CD4-positive, alpha-beta T cell (primary cell): Measurements from ENCODE around the gene PCDH9. TPM values are rescaled to one million over a fixed set of nuclear protein-coding genes. Genes with fewer than 3 reads are reported as not detected.

Source experiments
- ATAC-seq: fragments of 200-7000 bp; cut with Tn5 transposase; one replicate; pipeline ENCODE4 v1.10.0; 2022; ENCODE audit warnings: mild to moderate bottlenecking; ENCODE audit not compliant: poor library complexity
- CTCF ChIA-PET: fragments of 350-600 bp; sonication (Branson Sonifier 250); formaldehyde crosslinking; loops from one replicate; lab custom pipeline; 2021; ENCODE audit warnings: antibody characterized with exemption, inconsistent platforms; lab: Charles Lee
- POLR2A ChIA-PET: fragments of 350-600 bp; sonication (Branson Sonifier 250); formaldehyde crosslinking; loops from one replicate; lab custom pipeline; 2021; ENCODE audit warnings: antibody characterized with exemption, inconsistent platforms; lab: Charles Lee
- DNase-seq, 14 experiments: peaks; one replicate each; pipeline ENCODE4 v3.0.0-alpha.2; 2013 to 2020; ENCODE audit warnings: mixed read lengths in 2 of 14
- H3K27ac ChIP-seq, 2 donors: one replicate each; pipeline versions ENCODE4 v1.5.1 to v1.7.0; 2013; ENCODE audit warnings: low read length in 2 of 2, low read depth in 1 of 2, mild to moderate bottlenecking in 1 of 2
- H3K27me3 ChIP-seq, 2 experiments: 1 replicate in 1 of 2; 2 replicates in 1 of 2; pipeline versions ENCODE4 v1.6.1 to v1.7.0; 2013; ENCODE audit warnings: low read length in 2 of 2, control low read depth in 1 of 2, mild to moderate bottlenecking in 1 of 2, moderate library complexity in 1 of 2; ENCODE audit not compliant: insufficient read depth in 2 of 2, control insufficient read depth in 1 of 2
- H3K36me3 ChIP-seq: one replicate; pipeline ENCODE4 v1.6.1; 2013; ENCODE audit warnings: low read length, control low read depth; ENCODE audit not compliant: insufficient read depth
- H3K4me1 ChIP-seq: one replicate; pipeline ENCODE4 v1.6.1; 2013; ENCODE audit warnings: low read length, control low read depth; ENCODE audit not compliant: insufficient read depth
- H3K4me3 ChIP-seq: one replicate; pipeline ENCODE4 v1.5.1; 2013; ENCODE audit warnings: mild to moderate bottlenecking, low read length, moderate library complexity
- H3K9me3 ChIP-seq, 2 experiments: 1 replicate in 1 of 2; 2 replicates in 1 of 2; pipeline versions ENCODE4 v1.6.1 to v1.7.0; 2013; ENCODE audit warnings: low read length in 2 of 2, mild to moderate bottlenecking in 2 of 2, control low read depth in 1 of 2, moderate library complexity in 1 of 2; ENCODE audit not compliant: control insufficient read depth in 1 of 2, insufficient read depth in 1 of 2
- H3K27ac Mint-ChIP-seq: one replicate; pipeline ENCODE4 v1.8.0; 2020; ENCODE audit warnings: mixed read lengths
- H3K27me3 Mint-ChIP-seq: one replicate; pipeline ENCODE4 v1.8.0; 2021; ENCODE audit warnings: mixed read lengths
- H3K36me3 Mint-ChIP-seq: one replicate; pipeline ENCODE4 v1.8.0; 2021; ENCODE audit warnings: low read depth, mixed read lengths
- H3K4me1 Mint-ChIP-seq: one replicate; pipeline ENCODE4 v1.8.0; 2021; ENCODE audit warnings: low read depth, mixed read lengths
- H3K4me3 Mint-ChIP-seq: one replicate; pipeline ENCODE4 v1.8.0; 2020; ENCODE audit warnings: mild to moderate bottlenecking, mixed read lengths
- H3K9me3 Mint-ChIP-seq: one replicate; pipeline ENCODE4 v1.8.0; 2020; ENCODE audit warnings: mixed read lengths
- intact Hi-C, 2 experiments: fragments of 100-400 bp; cut with DNase I in 1 of 2; cut with micrococcal nuclease in 1 of 2; formaldehyde crosslinking; loops; one replicate each; pipeline versions ENCODE4 v1.15.1 to v1.9.0; 2023 to 2025; cut with DNase I, micrococcal nuclease
- total RNA-seq, 174 experiments: library from RNA in 2 of 174; stranded (reverse) in 2 of 174; gene quantifications; one replicate each; pipeline ENCODE4 v1.2.3 and lab custom pipeline; 2021 to 2026
- TF ChIP-seq, protein P1 (sequence below): fragments of 200-600 bp; IDR thresholded peaks from one replicate; pipeline ENCODE4 v1.8.0; 2022; ENCODE audit warnings: antibody characterized with exemption, mild to moderate bottlenecking

The PCDH9 gene
- total RNA-seq, 2 experiments from 2014 or later: 0.08 to 0.19 TPM

DNA sequence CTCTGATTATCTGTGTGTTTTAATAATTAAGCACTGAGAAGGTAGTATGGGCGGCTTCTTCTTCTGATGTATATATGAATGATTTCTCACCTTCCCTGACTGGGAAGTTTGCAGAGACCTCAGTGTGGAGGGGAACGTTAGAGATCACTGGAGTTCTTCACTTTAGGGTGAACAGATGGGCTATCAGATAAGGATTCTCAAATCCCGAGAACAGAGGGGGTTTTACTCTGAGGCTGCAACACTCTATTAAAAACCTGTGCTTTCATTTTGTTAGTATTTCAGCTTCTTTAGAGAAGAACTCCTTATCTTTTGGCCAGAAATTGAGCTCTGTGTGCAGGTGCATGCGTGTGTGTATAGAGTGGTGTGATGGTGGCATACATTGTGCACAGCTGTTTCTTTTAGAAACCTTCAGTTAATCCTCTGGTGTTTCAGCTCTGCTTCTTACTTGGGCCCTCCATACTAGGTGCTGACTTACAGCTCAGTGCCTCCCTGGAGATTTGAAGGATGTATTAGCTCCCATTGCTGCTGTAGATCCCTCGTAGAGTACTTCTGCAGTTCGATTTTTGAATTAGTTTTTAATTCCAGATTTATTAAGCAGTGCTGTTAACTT is 45.3 kb upstream of the PCDH9 start:
- Histone ChIP-seq H3K4me1 (no peaks in the 10 kb centered on the region), H3K36me3 (no peaks in the 10 kb centered on the region), H3K27ac (no peak overlapping the region), H3K9me3 (no peaks in the 10 kb centered on the region), H3K4me3 (no peak overlapping the region), H3K27me3 (no peaks in the 10 kb centered on the region)
- CTCF ChIA-PET: no interaction called here
- Mint-ChIP-seq H3K36me3 (no peaks in the 10 kb centered on the region), H3K4me3 (no peak overlapping the region), H3K4me1 (no peaks in the 10 kb centered on the region), H3K27ac (no peak overlapping the region), H3K27me3 (no peaks in the 10 kb centered on the region), H3K9me3 (peaks cover 6% of the 10 kb centered on the region)
- POLR2A ChIA-PET: no interaction called here
- DNase-seq (no peak), ATAC-seq (no peak)
- intact Hi-C loops: no loop called here
- TF ChIP-seq, protein P1, sequence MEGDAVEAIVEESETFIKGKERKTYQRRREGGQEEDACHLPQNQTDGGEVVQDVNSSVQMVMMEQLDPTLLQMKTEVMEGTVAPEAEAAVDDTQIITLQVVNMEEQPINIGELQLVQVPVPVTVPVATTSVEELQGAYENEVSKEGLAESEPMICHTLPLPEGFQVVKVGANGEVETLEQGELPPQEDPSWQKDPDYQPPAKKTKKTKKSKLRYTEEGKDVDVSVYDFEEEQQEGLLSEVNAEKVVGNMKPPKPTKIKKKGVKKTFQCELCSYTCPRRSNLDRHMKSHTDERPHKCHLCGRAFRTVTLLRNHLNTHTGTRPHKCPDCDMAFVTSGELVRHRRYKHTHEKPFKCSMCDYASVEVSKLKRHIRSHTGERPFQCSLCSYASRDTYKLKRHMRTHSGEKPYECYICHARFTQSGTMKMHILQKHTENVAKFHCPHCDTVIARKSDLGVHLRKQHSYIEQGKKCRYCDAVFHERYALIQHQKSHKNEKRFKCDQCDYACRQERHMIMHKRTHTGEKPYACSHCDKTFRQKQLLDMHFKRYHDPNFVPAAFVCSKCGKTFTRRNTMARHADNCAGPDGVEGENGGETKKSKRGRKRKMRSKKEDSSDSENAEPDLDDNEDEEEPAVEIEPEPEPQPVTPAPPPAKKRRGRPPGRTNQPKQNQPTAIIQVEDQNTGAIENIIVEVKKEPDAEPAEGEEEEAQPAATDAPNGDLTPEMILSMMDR: no peak

DNA sequence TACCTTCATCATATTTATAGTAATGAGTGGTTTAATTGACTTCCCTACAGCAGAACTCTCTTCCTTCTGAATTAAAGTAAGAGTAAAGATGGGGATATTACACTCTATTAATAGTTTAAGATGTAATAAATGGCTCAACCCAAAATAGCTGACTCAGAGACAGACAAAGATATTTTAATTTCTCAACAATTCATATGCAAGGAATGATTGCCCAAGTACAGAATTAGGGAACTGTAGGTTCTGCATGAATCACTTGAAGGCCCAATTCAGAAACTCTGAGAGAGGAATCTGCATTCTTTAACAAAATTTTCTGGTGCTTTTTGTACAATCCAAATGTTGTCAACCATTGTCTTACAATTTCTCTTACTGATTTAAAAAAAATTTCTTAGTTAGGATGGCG is 42.9 kb upstream of the PCDH9 start:
- no peak for DNase-seq
- H3K27ac Mint-ChIP-seq: no peak overlapping the region
- Histone ChIP-seq H3K4me3 (no peak overlapping the region), H3K36me3 (no peaks in the 10 kb centered on the region), H3K27ac (no peak overlapping the region), H3K27me3 (no peaks in the 10 kb centered on the region), H3K9me3 (no peaks in the 10 kb centered on the region), H3K4me1 (no peaks in the 10 kb centered on the region)
- H3K27me3 Mint-ChIP-seq: no peaks in the 10 kb centered on the region
- CTCF ChIA-PET: no interaction called here
- intact Hi-C loops: no loop called here
- TF ChIP-seq, protein P1: no peak
- POLR2A ChIA-PET: no interaction called here
- H3K9me3 Mint-ChIP-seq: peaks cover 4% of the 10 kb centered on the region
- no peaks in the 10 kb centered on the region for H3K4me1 Mint-ChIP-seq
- ATAC-seq: no peak
- no peak overlapping the region for H3K4me3 Mint-ChIP-seq
- H3K36me3 Mint-ChIP-seq: no peaks in the 10 kb centered on the region

DNA sequence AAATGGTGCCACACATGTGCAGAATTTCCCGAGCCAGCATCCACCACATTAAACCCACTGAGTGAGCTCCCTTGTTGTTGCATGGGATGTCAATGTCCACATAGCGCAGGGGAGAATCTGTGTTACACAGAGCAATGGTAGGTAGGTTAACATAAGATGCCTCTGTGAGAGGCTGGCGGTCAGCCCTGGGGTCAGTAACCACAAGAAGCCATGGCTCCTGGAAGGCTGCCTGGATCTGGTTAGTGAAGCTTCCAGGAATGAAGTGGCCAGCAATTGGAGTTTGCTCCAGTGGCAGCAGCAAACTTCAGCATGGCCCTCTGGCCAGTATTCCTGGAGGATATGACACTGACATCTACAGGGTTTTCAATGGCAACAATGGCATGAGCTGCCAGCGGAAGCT is 37.0 kb upstream of the PCDH9 start:
- Mint-ChIP-seq H3K27me3 (no peaks in the 10 kb centered on the region), H3K36me3 (no peaks in the 10 kb centered on the region), H3K9me3 (peaks cover 2% of the 10 kb centered on the region), H3K4me3 (no peak overlapping the region), H3K4me1 (no peaks in the 10 kb centered on the region), H3K27ac (no peak overlapping the region)
- no peak for ATAC-seq
- TF ChIP-seq, protein P1: no peak
- Histone ChIP-seq H3K9me3 (no peaks in the 10 kb centered on the region), H3K4me1 (no peaks in the 10 kb centered on the region), H3K36me3 (no peaks in the 10 kb centered on the region), H3K27ac (no peak overlapping the region), H3K4me3 (no peak overlapping the region), H3K27me3 (no peaks in the 10 kb centered on the region)
- ChIA-PET CTCF (no interaction called here), POLR2A (no interaction called here)
- intact Hi-C loops: no loop called here
- no peak for DNase-seq
